H9 (cell line): ENCODE measurements around the gene TEX55. TPM values are rescaled to one million over a fixed set of nuclear protein-coding genes. Genes with fewer than 3 reads are reported as not detected.

Source experiments
- DNase-seq: peaks from one replicate; pipeline ENCODE4 v3.0.0-alpha.2; 2017
- H2AFZ ChIP-seq: one replicate; pipeline ENCODE4 v1.6.1; 2013; ENCODE audit warnings: mild to moderate bottlenecking, low read length, control low read depth, moderate library complexity
- H2AK5ac ChIP-seq: 2 replicates; pipeline ENCODE4 v1.6.1; 2013; ENCODE audit warnings: low read length, control low read depth, mixed read lengths; ENCODE audit not compliant: insufficient read length
- H2BK120ac ChIP-seq: one replicate; pipeline ENCODE4 v1.6.1; 2013; ENCODE audit warnings: low read depth, mild to moderate bottlenecking, low read length, control low read depth, inconsistent platforms; ENCODE audit not compliant: poor library complexity, severe bottlenecking
- H2BK12ac ChIP-seq: 2 replicates; pipeline ENCODE4 v1.6.1; 2013; ENCODE audit warnings: low read length, control low read depth, mixed read lengths, low read depth; ENCODE audit not compliant: insufficient read length
- H2BK15ac ChIP-seq: 2 replicates; pipeline ENCODE4 v1.6.1; 2013; ENCODE audit warnings: low read depth, low read length, control low read depth
- H2BK20ac ChIP-seq: one replicate; pipeline ENCODE4 v1.6.1; 2013; ENCODE audit warnings: low read depth, mild to moderate bottlenecking, low read length, control low read depth, inconsistent platforms; ENCODE audit not compliant: poor library complexity, severe bottlenecking
- H2BK5ac ChIP-seq: 2 replicates; pipeline ENCODE4 v1.6.1; 2013; ENCODE audit warnings: low read length, control low read depth, mixed read lengths; ENCODE audit not compliant: insufficient read length
- H3K14ac ChIP-seq: 2 replicates; pipeline ENCODE4 v1.6.1; 2013; ENCODE audit warnings: low read length, control low read depth; ENCODE audit not compliant: insufficient read depth
- H3K18ac ChIP-seq: 2 replicates; pipeline ENCODE4 v1.6.1; 2013; ENCODE audit warnings: low read depth, mild to moderate bottlenecking, mixed read lengths, low read length, control low read depth; ENCODE audit not compliant: insufficient read length
- H3K23ac ChIP-seq: 2 replicates; pipeline ENCODE4 v1.6.1; 2013; ENCODE audit warnings: low read length, control low read depth, mixed read lengths, low read depth; ENCODE audit not compliant: insufficient read length
- H3K23me2 ChIP-seq: 2 replicates; pipeline ENCODE4 v1.6.1; 2013; ENCODE audit warnings: low read depth, mild to moderate bottlenecking, mixed read lengths, low read length, control low read depth; ENCODE audit not compliant: insufficient read length, poor library complexity, severe bottlenecking
- H3K27ac ChIP-seq: 2 replicates; pipeline ENCODE4 v1.5.1; 2013; ENCODE audit warnings: low read length, control low read depth, mixed read lengths, low read depth; ENCODE audit not compliant: insufficient read length
- H3K27me3 ChIP-seq: 2 replicates; pipeline ENCODE4 v1.6.1; 2013; ENCODE audit warnings: low read length, control low read depth, inconsistent platforms; ENCODE audit not compliant: insufficient read depth
- H3K4ac ChIP-seq: 2 replicates; pipeline ENCODE4 v1.6.1; 2013; ENCODE audit warnings: low read depth, mild to moderate bottlenecking, control low read depth, inconsistent platforms, low read length, moderate library complexity
- H3K4me1 ChIP-seq: 2 replicates; pipeline ENCODE4 v1.6.1; 2013; ENCODE audit warnings: low read length, control low read depth, inconsistent platforms; ENCODE audit not compliant: insufficient read depth
- H3K4me2 ChIP-seq: 2 replicates; pipeline ENCODE4 v1.6.1; 2013; ENCODE audit warnings: low read length, control low read depth, mixed read lengths; ENCODE audit not compliant: insufficient read length, insufficient read depth
- H3K56ac ChIP-seq: 2 replicates; pipeline ENCODE4 v1.6.1; 2013; ENCODE audit warnings: low read depth, mild to moderate bottlenecking, mixed read lengths, low read length, control low read depth; ENCODE audit not compliant: insufficient read length
- H3K79me1 ChIP-seq: 2 replicates; pipeline ENCODE4 v1.6.1; 2013; ENCODE audit warnings: low read depth, mild to moderate bottlenecking, moderate library complexity, low read length, control low read depth, inconsistent platforms; ENCODE audit not compliant: insufficient read depth, poor library complexity, severe bottlenecking
- H3K79me2 ChIP-seq: 2 replicates; pipeline ENCODE4 v1.6.1; 2013; ENCODE audit warnings: low read length, control low read depth, inconsistent platforms; ENCODE audit not compliant: insufficient read depth
- H3K9ac ChIP-seq: 2 replicates; pipeline ENCODE4 v1.6.1; 2013; ENCODE audit warnings: low read length, control low read depth, mixed read lengths; ENCODE audit not compliant: insufficient read length; ENCODE audit errors: extremely low read depth
- H3K9me3 ChIP-seq: one replicate; pipeline ENCODE4 v1.6.1; 2013; ENCODE audit warnings: low read depth, low read length, inconsistent platforms; ENCODE audit not compliant: control insufficient read depth
- H3T11ph ChIP-seq: one replicate; pipeline ENCODE4 v1.6.1; 2013; ENCODE audit warnings: mild to moderate bottlenecking, low read length, control low read depth, inconsistent platforms
- H4K20me1 ChIP-seq: one replicate; pipeline ENCODE4 v1.6.1; 2013; ENCODE audit not compliant: control insufficient read depth, insufficient read length, insufficient read depth
- H4K5ac ChIP-seq: 2 replicates; pipeline ENCODE4 v1.6.1; 2013; ENCODE audit warnings: low read depth, mild to moderate bottlenecking, mixed read lengths, low read length, control low read depth; ENCODE audit not compliant: insufficient read length
- H4K8ac ChIP-seq: replicated peaks from 2 replicates; pipeline ENCODE4 v1.6.1; 2013; ENCODE audit warnings: low read length, control low read depth, mixed read lengths, low read depth; ENCODE audit not compliant: insufficient read length
- H4K91ac ChIP-seq: 2 replicates; pipeline ENCODE4 v1.6.1; 2013; ENCODE audit warnings: low read depth, mild to moderate bottlenecking, moderate library complexity, mixed read lengths, low read length, control low read depth; ENCODE audit not compliant: insufficient read length
- H3K27ac Mint-ChIP-seq, 3 experiments: 2 replicates in 2 of 3; 3 replicates in 1 of 3; pipeline ENCODE4 v1.8.0; 2020 to 2021; ENCODE audit warnings: mixed read lengths in 3 of 3, mild to moderate bottlenecking in 1 of 3, moderate library complexity in 1 of 3
- H3K27me3 Mint-ChIP-seq: 2 replicates; pipeline ENCODE4 v1.8.0; 2021; ENCODE audit warnings: low read depth, mild to moderate bottlenecking, moderate library complexity, mixed read lengths
- H3K36me3 Mint-ChIP-seq, 3 experiments: 2 replicates in 2 of 3; 3 replicates in 1 of 3; pipeline ENCODE4 v1.8.0; 2020 to 2021; ENCODE audit warnings: low read depth in 3 of 3, mixed read lengths in 3 of 3; ENCODE audit not compliant: insufficient read depth in 1 of 3
- H3K4me1 Mint-ChIP-seq, 2 experiments: 2 replicates each; pipeline ENCODE4 v1.8.0; 2020; ENCODE audit warnings: mixed read lengths in 2 of 2
- H3K4me3 Mint-ChIP-seq, 2 experiments: 2 replicates in 1 of 2; 3 replicates in 1 of 2; pipeline ENCODE4 v1.8.0; 2020 to 2021; ENCODE audit warnings: mild to moderate bottlenecking in 2 of 2, mixed read lengths in 2 of 2, moderate library complexity in 1 of 2
- H3K9me3 Mint-ChIP-seq, 2 experiments: 2 replicates in 1 of 2; 3 replicates in 1 of 2; pipeline ENCODE4 v1.8.0; 2020; ENCODE audit warnings: mild to moderate bottlenecking in 2 of 2, mixed read lengths in 2 of 2, moderate library complexity in 1 of 2
- WGBS: extraction: QIAGEN DNeasy Blood & Tissue Kit; methylation state at CpG from one replicate; pipeline ENCODE4 v1.1.7; 2013; ENCODE audit warnings: missing lambda C conversion rate, low lambda C conversion rate, mixed read lengths; ENCODE audit not compliant: insufficient read length; ENCODE audit errors: extremely low coverage; 5-methylcytosine and 5-hydroxymethylcytosine counted together
- total RNA-seq: library from RNA; stranded (reverse); gene quantifications from 2 replicates; pipeline ENCODE4 v1.2.1, GENCODE V29; 2021
- TF ChIP-seq, protein P1 (sequence below): fragments of 200-600 bp; sonication (generic); conservative IDR thresholded peaks from 3 replicates; pipeline ENCODE4 v1.8.0; 2021; ENCODE audit warnings: antibody characterized with exemption, mild to moderate bottlenecking

The TEX55 gene
- total RNA-seq, 1 experiment from 2014 or later = not detected

DNA sequence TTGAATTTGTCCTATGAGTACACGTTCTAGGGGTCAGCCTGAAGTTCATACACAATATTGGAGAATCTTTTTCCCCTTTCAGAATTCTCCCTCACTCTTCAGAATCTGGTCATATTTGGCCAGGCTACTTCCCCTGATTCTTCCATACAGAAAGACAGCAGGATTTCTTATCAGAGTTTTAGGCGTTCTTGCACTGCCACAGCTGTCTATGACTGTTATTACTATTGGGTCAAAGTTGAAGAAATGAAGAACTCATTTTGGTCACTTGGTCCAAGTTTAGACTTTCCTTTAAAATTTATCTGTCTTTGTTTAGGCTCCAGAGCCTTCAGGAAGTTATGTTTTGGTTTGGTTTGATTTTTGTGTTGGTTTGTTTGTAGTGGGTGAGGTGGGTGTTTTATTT lies 12.0 kb downstream of the TEX55 start:
- H3K36me3 Mint-ChIP-seq = peaks cover 2 to 24% (median 9%) of the 10 kb centered on the region in 3 experiments; a peak in 5 of 7 replicates
- no peak overlapping the region for H2BK20ac ChIP-seq
- no peak overlapping the region for H2BK5ac ChIP-seq
- no CpG with 5 or more reads among the region's 2 CpGs for WGBS
- no peak overlapping the region for H4K8ac ChIP-seq
- no peaks in the 10 kb centered on the region for H3K4me1 Mint-ChIP-seq
- H3T11ph ChIP-seq = no peak overlapping the region
- H3K27me3 ChIP-seq = no peaks in the 10 kb centered on the region
- H3K4me3 Mint-ChIP-seq = no peak overlapping the region
- H3K23ac ChIP-seq = no peak overlapping the region
- no peak overlapping the region for H3K4me2 ChIP-seq
- no peak overlapping the region for H4K5ac ChIP-seq
- H2AFZ ChIP-seq = no peak overlapping the region
- no peak overlapping the region for H3K9ac ChIP-seq
- peaks cover 25 to 33% of the 10 kb centered on the region in 2 experiments for H3K9me3 Mint-ChIP-seq
- H3K18ac ChIP-seq = no peak overlapping the region
- no peak overlapping the region for H2BK12ac ChIP-seq
- no peak overlapping the region for H2BK15ac ChIP-seq
- TF ChIP-seq, protein P1, sequence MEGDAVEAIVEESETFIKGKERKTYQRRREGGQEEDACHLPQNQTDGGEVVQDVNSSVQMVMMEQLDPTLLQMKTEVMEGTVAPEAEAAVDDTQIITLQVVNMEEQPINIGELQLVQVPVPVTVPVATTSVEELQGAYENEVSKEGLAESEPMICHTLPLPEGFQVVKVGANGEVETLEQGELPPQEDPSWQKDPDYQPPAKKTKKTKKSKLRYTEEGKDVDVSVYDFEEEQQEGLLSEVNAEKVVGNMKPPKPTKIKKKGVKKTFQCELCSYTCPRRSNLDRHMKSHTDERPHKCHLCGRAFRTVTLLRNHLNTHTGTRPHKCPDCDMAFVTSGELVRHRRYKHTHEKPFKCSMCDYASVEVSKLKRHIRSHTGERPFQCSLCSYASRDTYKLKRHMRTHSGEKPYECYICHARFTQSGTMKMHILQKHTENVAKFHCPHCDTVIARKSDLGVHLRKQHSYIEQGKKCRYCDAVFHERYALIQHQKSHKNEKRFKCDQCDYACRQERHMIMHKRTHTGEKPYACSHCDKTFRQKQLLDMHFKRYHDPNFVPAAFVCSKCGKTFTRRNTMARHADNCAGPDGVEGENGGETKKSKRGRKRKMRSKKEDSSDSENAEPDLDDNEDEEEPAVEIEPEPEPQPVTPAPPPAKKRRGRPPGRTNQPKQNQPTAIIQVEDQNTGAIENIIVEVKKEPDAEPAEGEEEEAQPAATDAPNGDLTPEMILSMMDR = no peak
- no peaks in the 10 kb centered on the region; the same call in 1 of the 2 replicates for H3K27me3 Mint-ChIP-seq
- H3K79me1 ChIP-seq = no peaks in the 10 kb centered on the region
- H3K14ac ChIP-seq = no peak overlapping the region
- DNase-seq = no peak
- H3K9me3 ChIP-seq = no peaks in the 10 kb centered on the region
- H2BK120ac ChIP-seq = no peak overlapping the region
- H3K4me1 ChIP-seq = no peaks in the 10 kb centered on the region
- no peak overlapping the region for H3K27ac ChIP-seq
- no peak overlapping the region for H2AK5ac ChIP-seq
- no peaks in the 10 kb centered on the region for H3K23me2 ChIP-seq
- H4K20me1 ChIP-seq = no peaks in the 10 kb centered on the region
- no peak overlapping the region for H4K91ac ChIP-seq
- H3K27ac Mint-ChIP-seq = no peak overlapping the region
- no peak overlapping the region for H3K56ac ChIP-seq
- no peaks in the 10 kb centered on the region for H3K79me2 ChIP-seq
- no peak overlapping the region for H3K4ac ChIP-seq
